ENCODE measurements around the gene MAP4K4. TPM values are rescaled to one million over a fixed set of nuclear protein-coding genes. Genes with fewer than 3 reads are reported as not detected.

MAP4K4 gene
- polyA plus RNA-seq, 1 experiment, result 158 TPM

DNA sequence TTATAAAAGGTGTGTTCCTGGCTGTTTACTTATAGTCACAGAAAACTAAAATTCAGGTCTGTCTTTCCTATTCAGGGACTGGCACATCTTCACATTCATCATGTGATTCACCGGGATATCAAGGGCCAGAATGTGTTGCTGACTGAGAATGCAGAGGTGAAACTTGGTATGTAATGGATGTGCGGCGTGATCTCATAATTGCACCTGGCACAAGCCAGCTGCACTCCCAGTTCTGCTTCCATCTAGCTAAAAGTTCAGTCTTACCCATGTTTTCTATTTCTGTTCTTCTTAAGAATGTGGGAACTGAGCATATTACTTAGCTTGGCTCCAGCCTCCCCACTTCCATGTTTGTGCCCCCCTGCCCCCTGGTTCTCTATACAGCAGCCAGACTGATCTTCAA, 131.9 kb downstream of the MAP4K4 start:
- POLR2A ChIA-PET, result interaction anchor here (0.7 kb wide), 1 partner anchor 131 kb away, joined by 3 read pairs; no protein-coding TSS in a partner anchor
- no peaks in the 10 kb centered on the region for H3K9me3 ChIP-seq (ENCODE audit: control insufficient read depth, insufficient read depth, low read length)
- CTCF ChIA-PET, result interaction anchor here (0.6 to 4.9 kb wide), 4 partner anchors 84 to 489 kb away, joined by 3 to 53 read pairs (median 12); no protein-coding TSS in a partner anchor
- H3K27ac ChIP-seq (ENCODE audit: low read depth, low read length), result no peak overlapping the region
- no peak for DNase-seq (ENCODE audit: low read depth, low spot score)
- no peaks in the 10 kb centered on the region for H3K27me3 ChIP-seq (ENCODE audit: control insufficient read depth, insufficient read depth, low read length)
- H3K4me3 ChIP-seq (ENCODE audit: low read depth, low read length), result no peak overlapping the region
- TF ChIP-seq CTCF (IDR thresholded peaks at IDR 0.05; ENCODE audit: low read depth, low read length), result no peak

DNA sequence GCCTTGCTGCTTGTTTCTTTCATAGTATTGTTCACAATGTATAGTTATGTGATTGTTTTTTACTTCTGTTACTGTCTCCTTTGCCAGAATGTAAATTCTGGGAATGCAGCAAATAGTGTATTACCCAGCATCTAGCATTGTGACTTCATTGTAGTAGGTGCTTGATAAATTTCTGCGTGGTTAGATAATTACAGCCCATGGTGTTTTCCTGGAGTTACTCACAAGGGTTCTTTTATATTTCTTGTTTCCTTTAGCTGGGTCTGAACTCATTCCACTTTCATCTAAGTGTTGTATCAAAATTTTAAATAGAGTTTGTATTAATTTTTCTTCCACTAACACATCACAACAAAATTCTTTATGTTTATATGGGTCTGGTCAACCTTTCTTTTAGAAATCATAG, 132.6 kb downstream of the MAP4K4 start:
- no peak overlapping the region for H3K27ac ChIP-seq (ENCODE audit: low read depth, low read length)
- DNase-seq (ENCODE audit: low read depth, low spot score), result no peak
- TF ChIP-seq CTCF (IDR thresholded peaks at IDR 0.05; ENCODE audit: low read depth, low read length), result no peak
- POLR2A ChIA-PET, result no interaction called here
- H3K9me3 ChIP-seq (ENCODE audit: control insufficient read depth, insufficient read depth, low read length), result no peaks in the 10 kb centered on the region
- no peak overlapping the region for H3K4me3 ChIP-seq (ENCODE audit: low read depth, low read length)
- no peaks in the 10 kb centered on the region for H3K27me3 ChIP-seq (ENCODE audit: control insufficient read depth, insufficient read depth, low read length)
- CTCF ChIA-PET, result interaction anchor here (0.6 to 4.9 kb wide), 17 partner anchors 9 to 488 kb away, joined by 3 to 53 read pairs (median 4); no protein-coding TSS in a partner anchor

GRCh38 chr2:101830555-101830954, 133.0 kb downstream of the MAP4K4 start:
- DNase-seq (ENCODE audit: low read depth, low spot score), result no peak
- ChIA-PET CTCF (interaction anchor here (0.6 to 4.9 kb wide), 43 partner anchors 8 to 813 kb away, joined by 3 to 53 read pairs (median 4); no protein-coding TSS in a partner anchor), POLR2A (no interaction called here)
- no peaks in the 10 kb centered on the region for H3K27me3 ChIP-seq (ENCODE audit: control insufficient read depth, insufficient read depth, low read length)
- H3K4me3 ChIP-seq (ENCODE audit: low read depth, low read length), result no peak overlapping the region
- no peaks in the 10 kb centered on the region for H3K9me3 ChIP-seq (ENCODE audit: control insufficient read depth, insufficient read depth, low read length)
- no peak for TF ChIP-seq CTCF (IDR thresholded peaks at IDR 0.05; ENCODE audit: low read depth, low read length)
- H3K27ac ChIP-seq (ENCODE audit: low read depth, low read length), result peak overlapping the region; percentile 25

- Histone ChIP-seq H3K27ac (ENCODE audit: low read depth, low read length) (no peak overlapping the region), H3K4me3 (ENCODE audit: low read depth, low read length) (no peak overlapping the region), H3K9me3 (ENCODE audit: control insufficient read depth, insufficient read depth, low read length) (no peaks in the 10 kb centered on the region), H3K27me3 (ENCODE audit: control insufficient read depth, insufficient read depth, low read length) (no peaks in the 10 kb centered on the region)
- DNase-seq (ENCODE audit: low read depth, low spot score), result peak; percentile 37
- peak; percentile 82 for TF ChIP-seq CTCF (IDR thresholded peaks at IDR 0.05; ENCODE audit: low read depth, low read length)
- POLR2A ChIA-PET, result interaction anchor here (0.6 to 1.2 kb wide), 2 partner anchors 113 to 134 kb away, joined by 4 to 5 read pairs; partner anchors contain the start of gene MAP4K4
- CTCF ChIA-PET, result interaction anchor here (0.6 to 4.9 kb wide), 61 partner anchors 8 to 814 kb away, joined by 3 to 53 read pairs (median 4); partner anchors contain the start of genes MAP4K4 and RFX8
These were observed 133.9 kb downstream of the MAP4K4 start for GRCh38 chr2:101831351-101831865.

DNA sequence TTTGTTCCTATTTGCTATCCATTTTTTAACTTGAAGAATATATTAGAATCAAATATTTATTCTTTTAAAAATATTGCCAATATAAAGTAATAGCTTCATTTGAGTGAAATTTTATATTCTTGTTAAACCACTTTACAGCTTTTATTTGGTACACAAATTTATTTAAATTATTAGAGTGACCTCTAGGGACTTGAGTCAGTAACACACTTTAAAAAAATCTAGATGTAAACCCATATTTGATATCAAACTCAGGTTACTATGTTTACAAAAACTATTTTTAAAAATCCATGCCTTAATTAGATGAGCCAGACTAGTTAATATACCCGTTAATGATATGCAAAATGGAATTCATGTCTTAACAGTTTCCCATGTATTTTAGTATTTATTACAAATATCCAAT, 134.6 kb downstream of the MAP4K4 start:
- Histone ChIP-seq H3K4me3 (ENCODE audit: low read depth, low read length) (no peak overlapping the region), H3K27ac (ENCODE audit: low read depth, low read length) (no peak overlapping the region), H3K9me3 (ENCODE audit: control insufficient read depth, insufficient read depth, low read length) (no peaks in the 10 kb centered on the region), H3K27me3 (ENCODE audit: control insufficient read depth, insufficient read depth, low read length) (no peaks in the 10 kb centered on the region)
- ChIA-PET CTCF (interaction anchor here (0.6 to 4.9 kb wide), 47 partner anchors 9 to 523 kb away, joined by 3 to 53 read pairs (median 5); partner anchors contain the start of genes MAP4K4, RFX8 and RNF149), POLR2A (interaction anchor here (0.6 to 1.2 kb wide), 2 partner anchors 114 to 135 kb away, joined by 4 to 5 read pairs; partner anchors contain the start of gene MAP4K4)
- DNase-seq (ENCODE audit: low read depth, low spot score), result no peak
- 0 out of 2 replicates have a peak, but pooled peaks have one; percentile 2 for TF ChIP-seq CTCF (IDR thresholded peaks at IDR 0.05; ENCODE audit: low read depth, low read length)

Measured in AG04450 (cell line).